Measurements from ENCODE around the gene ATRNL1. TPM values are rescaled to one million over a fixed set of nuclear protein-coding genes. Genes with fewer than 3 reads are reported as not detected.

ATRNL1 gene
- total RNA-seq, 4 donors from 2014 or later, result 137 to 431 (median 202) TPM

- intact Hi-C loops (cut with DNase I; ENCODE audit: low total_unique reads), result no loop called here
- H3K9me3 ChIP-seq, result no peaks in the 10 kb centered on the region
- H3K4me3 ChIP-seq, result no peak overlapping the region
- H3K27ac ChIP-seq, result no peak overlapping the region
- no peaks in the 10 kb centered on the region for H3K36me3 ChIP-seq
- H3K4me1 ChIP-seq, result no peaks in the 10 kb centered on the region
- no peak for TF ChIP-seq POLR2A (IDR thresholded peaks at IDR 0.05)
- TF ChIP-seq, protein P1, sequence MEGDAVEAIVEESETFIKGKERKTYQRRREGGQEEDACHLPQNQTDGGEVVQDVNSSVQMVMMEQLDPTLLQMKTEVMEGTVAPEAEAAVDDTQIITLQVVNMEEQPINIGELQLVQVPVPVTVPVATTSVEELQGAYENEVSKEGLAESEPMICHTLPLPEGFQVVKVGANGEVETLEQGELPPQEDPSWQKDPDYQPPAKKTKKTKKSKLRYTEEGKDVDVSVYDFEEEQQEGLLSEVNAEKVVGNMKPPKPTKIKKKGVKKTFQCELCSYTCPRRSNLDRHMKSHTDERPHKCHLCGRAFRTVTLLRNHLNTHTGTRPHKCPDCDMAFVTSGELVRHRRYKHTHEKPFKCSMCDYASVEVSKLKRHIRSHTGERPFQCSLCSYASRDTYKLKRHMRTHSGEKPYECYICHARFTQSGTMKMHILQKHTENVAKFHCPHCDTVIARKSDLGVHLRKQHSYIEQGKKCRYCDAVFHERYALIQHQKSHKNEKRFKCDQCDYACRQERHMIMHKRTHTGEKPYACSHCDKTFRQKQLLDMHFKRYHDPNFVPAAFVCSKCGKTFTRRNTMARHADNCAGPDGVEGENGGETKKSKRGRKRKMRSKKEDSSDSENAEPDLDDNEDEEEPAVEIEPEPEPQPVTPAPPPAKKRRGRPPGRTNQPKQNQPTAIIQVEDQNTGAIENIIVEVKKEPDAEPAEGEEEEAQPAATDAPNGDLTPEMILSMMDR (IDR thresholded peaks at IDR 0.05), result no peak
- DNase-seq, result no peak
- H3K27me3 ChIP-seq, result no peaks in the 10 kb centered on the region
Observed at GRCh38 chr10:115566867-115567266, 473.7 kb downstream of the ATRNL1 start.

- H3K9me3 ChIP-seq, result peaks cover 0 to 3% of the 10 kb centered on the region in 2 donors
- H3K4me3 ChIP-seq, result no peak overlapping the region
- H3K27me3 ChIP-seq, result no peaks in the 10 kb centered on the region
- no peaks in the 10 kb centered on the region for H3K4me1 ChIP-seq
- TF ChIP-seq POLR2A (IDR thresholded peaks at IDR 0.05), result no peak
- TF ChIP-seq, protein P1 (IDR thresholded peaks at IDR 0.05), result no peak
- DNase-seq, result no peak
- peaks cover 0 to 3% of the 10 kb centered on the region in 2 donors for H3K36me3 ChIP-seq
- no peak overlapping the region for H3K27ac ChIP-seq
- intact Hi-C loops (cut with DNase I; ENCODE audit: low total_unique reads), result no loop called here
Observed at GRCh38 chr10:115572740-115573455, 479.7 kb downstream of the ATRNL1 start.

DNA sequence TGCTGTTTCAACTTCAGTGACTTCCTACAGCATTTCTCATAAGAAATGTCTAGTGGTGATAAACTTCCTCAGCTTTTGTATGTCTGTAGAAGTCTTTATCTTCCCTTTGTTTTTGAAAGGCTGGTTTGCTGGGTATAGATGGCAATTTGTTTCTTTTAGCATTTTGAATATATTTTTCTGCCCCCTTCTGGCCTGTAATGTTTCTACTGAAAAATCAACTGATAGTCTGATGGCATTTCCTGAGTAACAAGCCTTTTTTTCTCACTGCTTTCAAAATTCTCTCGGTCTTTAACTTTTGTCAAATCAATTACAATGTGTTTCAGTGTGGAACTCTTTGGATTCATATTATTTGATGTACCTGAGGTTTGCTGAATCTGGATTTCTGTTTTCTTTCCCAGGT is 487.1 kb downstream of the ATRNL1 start:
- intact Hi-C loops (cut with DNase I; ENCODE audit: low total_unique reads), result no loop called here
- no peak for TF ChIP-seq POLR2A (IDR thresholded peaks at IDR 0.05)
- TF ChIP-seq, protein P1 (IDR thresholded peaks at IDR 0.05), result no peak
- peaks cover 0 to 3% of the 10 kb centered on the region in 2 donors for H3K36me3 ChIP-seq
- peaks cover 0 to 5% of the 10 kb centered on the region in 2 donors for H3K9me3 ChIP-seq
- no peaks in the 10 kb centered on the region for H3K4me1 ChIP-seq
- H3K27ac ChIP-seq, result no peak overlapping the region
- DNase-seq, result no peak
- no peaks in the 10 kb centered on the region for H3K27me3 ChIP-seq
- no peak overlapping the region for H3K4me3 ChIP-seq

GRCh38 chr10:115593060-115593459 is 499.9 kb downstream of the ATRNL1 start:
- H3K9me3 ChIP-seq, result no peaks in the 10 kb centered on the region
- no peak for DNase-seq
- intact Hi-C loops (cut with DNase I; ENCODE audit: low total_unique reads), result no loop called here
- no peak overlapping the region for H3K27ac ChIP-seq
- no peaks in the 10 kb centered on the region for H3K36me3 ChIP-seq
- no peak overlapping the region for H3K4me3 ChIP-seq
- TF ChIP-seq, protein P1 (IDR thresholded peaks at IDR 0.05), result no peak
- no peak for TF ChIP-seq POLR2A (IDR thresholded peaks at IDR 0.05)
- no peaks in the 10 kb centered on the region for H3K27me3 ChIP-seq
- no peaks in the 10 kb centered on the region for H3K4me1 ChIP-seq

DNA sequence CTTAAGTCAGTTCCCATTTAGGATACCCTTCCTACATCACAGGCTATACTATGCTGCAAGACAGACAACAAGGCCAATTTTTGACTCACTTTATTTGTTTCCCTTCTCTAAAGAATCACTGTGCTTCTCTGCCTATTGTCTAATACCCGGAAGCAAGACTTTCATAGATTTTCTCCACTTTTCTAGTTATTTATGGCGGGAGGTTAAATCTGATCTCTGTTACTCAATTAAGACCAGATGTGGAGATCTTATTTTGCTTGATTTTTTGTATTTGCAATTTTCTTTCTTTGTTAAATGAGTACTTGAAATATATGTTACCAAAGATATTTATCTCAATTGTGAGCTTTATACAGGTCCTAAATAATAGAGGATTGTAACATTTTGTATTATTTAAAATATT is 511.5 kb downstream of the ATRNL1 start:
- Histone ChIP-seq H3K4me1 (no peaks in the 10 kb centered on the region), H3K27me3 (no peaks in the 10 kb centered on the region), H3K36me3 (no peaks in the 10 kb centered on the region), H3K27ac (no peak overlapping the region), H3K4me3 (no peak overlapping the region), H3K9me3 (no peaks in the 10 kb centered on the region)
- TF ChIP-seq, protein P1 (IDR thresholded peaks at IDR 0.05), result no peak
- TF ChIP-seq POLR2A (IDR thresholded peaks at IDR 0.05), result no peak
- intact Hi-C loops (cut with DNase I; ENCODE audit: low total_unique reads), result no loop called here
- no peak for DNase-seq
